ENCODE results near the gene PVRIG. TPM values are rescaled to one million over a fixed set of nuclear protein-coding genes. Genes with fewer than 3 reads are reported as not detected.
A peak's percentile ranks its signal among the peaks of the same experiment; 100 is the strongest.

PVRIG gene
- total and polyA plus RNA-seq, 9 of the 15 experiments (the other 6 are each of a cell fraction or from before 2014, with no cell fraction given): 0.16 to 0.64 TPM; not detected in 7

GRCh38 chr7:100220586-100221230 lies 959 bp downstream of the PVRIG start (continued):
- TF ChIP-seq E2F6 (IDR thresholded peaks at IDR 0.05; ENCODE audit: borderline replicate concordance in 1 of 2, extremely low read depth in 1 of 2, insufficient read depth in 1 of 2, insufficient read length in 1 of 2, low read depth in 1 of 2, low read length in 1 of 2, poor library complexity in 1 of 2, severe bottlenecking in 1 of 2): no peak
- TF ChIP-seq POLR2G (IDR thresholded peaks at IDR 0.05; ENCODE audit: low read depth, low read length): peak; percentile 48; the same call in 1 of the 2 replicates
- TF ChIP-seq ZNF785 (CRISPR knock-in tag; IDR thresholded peaks at IDR 0.05): no peak
- TF ChIP-seq KDM5B (IDR thresholded peaks at IDR 0.05; ENCODE audit: insufficient replicate concordance, low read depth, low read length): no peak

- ChIA-PET CTCF (ENCODE audit: low intra/inter-chr PET ratio) (no interaction called here), POLR2A (no interaction called here)
- no peak overlapping the region for H3K4me2 ChIP-seq (ENCODE audit: insufficient read depth, low read length)
- 0 out of 4 replicates have a peak overlapping the region, but pooled peaks of 1 of the 2 experiments have one; percentile 15 for H3K9ac ChIP-seq (ENCODE audit: insufficient read depth in 1 of 2, low read depth in 2 of 2, low read length in 2 of 2)
- no peaks in the 10 kb centered on the region for H4K20me1 ChIP-seq (replicated peaks; ENCODE audit: control insufficient read depth, insufficient read depth, low read length)
- ATAC-seq: no peak
- no peaks in the 10 kb centered on the region for H3K79me2 ChIP-seq (ENCODE audit: control insufficient read depth, insufficient read depth, low read length)
- WGBS (ENCODE audit: insufficient coverage, low coverage, missing lambda C conversion rate): 60% methylated on average over 5 of the region's 5 CpGs
- no peak for FAIRE-seq
- H3K9me3 ChIP-seq (replicated peaks; ENCODE audit: control insufficient read depth, insufficient read depth, low read depth, low read length): no peaks in the 10 kb centered on the region
- BruUV-seq (replicated peaks): no TSS peak
- DNase-seq (ENCODE audit: extremely low read depth in 1 of 4, low spot score in 3 of 4): no peak
- no peaks in the 10 kb centered on the region for H3K27me3 ChIP-seq (ENCODE audit: control insufficient read depth in 2 of 2, insufficient read depth in 2 of 2, low read length in 2 of 2)
- in situ Hi-C loops (cut with MboI): no loop called here
- H3K9me1 ChIP-seq (ENCODE audit: control insufficient read depth, insufficient read depth, low read length): no peaks in the 10 kb centered on the region
- intact Hi-C loops (cut with micrococcal nuclease): no loop called here
- peaks cover 9 to 23% of the 10 kb centered on the region in 2 experiments; a peak in 4 of 5 replicates for H3K4me1 ChIP-seq (replicated peaks in 1 of 2; ENCODE audit: control insufficient read depth in 2 of 2, insufficient read depth in 2 of 2, low read length in 2 of 2)
- no peak overlapping the region for H3K27ac ChIP-seq (ENCODE audit: extremely low read depth, low read depth, low read length)
- H3K36me3 ChIP-seq (ENCODE audit: control insufficient read depth, insufficient read depth, low read length): no peaks in the 10 kb centered on the region
- no peak overlapping the region for H2AFZ ChIP-seq (ENCODE audit: low read depth, low read length)
- no peak overlapping the region for H3K4me3 ChIP-seq
- no peak for TF ChIP-seq CTCFL (IDR thresholded peaks at IDR 0.05; ENCODE audit: borderline replicate concordance, insufficient read depth, low read depth, low read length, poor library complexity, severe bottlenecking)
- TF ChIP-seq RCOR1 (IDR thresholded peaks at IDR 0.05; ENCODE audit: borderline replicate concordance in 1 of 2, low read depth in 2 of 2, low read length in 2 of 2): no peak
- no peak for TF ChIP-seq ZNF217 (CRISPR knock-in tag; IDR thresholded peaks at IDR 0.05)
- no peak for TF ChIP-seq ZMIZ1 (IDR thresholded peaks at IDR 0.05; ENCODE audit: low read depth in 2 of 2, low read length in 2 of 2)
- TF ChIP-seq NCOA2 (IDR thresholded peaks at IDR 0.05; ENCODE audit: partially characterized antibody in 2 of 2): no peak
- TF ChIP-seq XRCC4 (IDR thresholded peaks at IDR 0.05; ENCODE audit: extremely low read depth, insufficient read depth, insufficient read length): no peak
Observed at GRCh38 chr7:100221231-100221718, 1.5 kb downstream of the PVRIG start.

All from K562 (cell line).